HepG2 (cell line): Measurements from ENCODE around the gene SPIRE1. TPM values are rescaled to one million over a fixed set of nuclear protein-coding genes. Genes with fewer than 3 reads are reported as not detected.

Experiments
- ADNP ChIP-seq: sonication (generic); formaldehyde crosslinking; IDR thresholded peaks from 2 replicates; pipeline ENCODE4 v1.4.0; 2020; ENCODE audit warnings: missing genetic modification reagents
- AHR ChIP-seq: IDR thresholded peaks from 2 replicates; pipeline ENCODE4 v1.6.1; 2018; ENCODE audit warnings: missing genetic modification reagents, missing compliant biosample characterization
- ATF5 ChIP-seq: sonication (generic); formaldehyde crosslinking; IDR thresholded peaks from 2 replicates; pipeline ENCODE4 v1.4.0; 2020; ENCODE audit warnings: mild to moderate bottlenecking, low read depth, missing genetic modification reagents
- ELF1 ChIP-seq: sonication (generic); formaldehyde crosslinking; IDR thresholded peaks from 2 replicates; pipeline ENCODE4 v1.4.0; 2020; ENCODE audit warnings: missing genetic modification reagents
- KDM5A ChIP-seq: fragments of 200-600 bp; sonication (generic); IDR thresholded peaks from 2 replicates; pipeline ENCODE4 v1.7.0; 2018; ENCODE audit warnings: antibody characterized with exemption, mild to moderate bottlenecking, low read length, borderline replicate concordance
- KLF11 ChIP-seq: IDR thresholded peaks from 2 replicates; pipeline ENCODE4 v1.6.1; 2016; ENCODE audit warnings: missing compliant biosample characterization
- LCORL ChIP-seq, 2 experiments: fragments of 450-650 bp in 1 of 2; sonication (generic) in 1 of 2; formaldehyde crosslinking in 1 of 2; IDR thresholded peaks; 2 replicates each; pipeline versions ENCODE4 v1.5.0 to v1.6.1; 2017 to 2020; ENCODE audit warnings: antibody characterized with exemption in 1 of 2, missing genetic modification reagents in 1 of 2
- MTERF4 ChIP-seq: sonication (generic); formaldehyde crosslinking; IDR thresholded peaks from 2 replicates; pipeline ENCODE4 v1.8.0; 2023; ENCODE audit warnings: mild to moderate bottlenecking, missing genetic modification reagents
- NCOA1 ChIP-seq: sonication (generic); formaldehyde crosslinking; IDR thresholded peaks from 2 replicates; pipeline ENCODE4 v1.9.0; 2021; ENCODE audit warnings: missing genetic modification reagents
- REL ChIP-seq: sonication (generic); formaldehyde crosslinking; conservative IDR thresholded peaks from 2 replicates; pipeline ENCODE4 v1.8.0; 2022; ENCODE audit warnings: mild to moderate bottlenecking, missing genetic modification reagents, moderate library complexity
- RFX3 ChIP-seq: IDR thresholded peaks from 2 replicates; pipeline ENCODE4 v1.6.1; 2016; ENCODE audit warnings: missing biosample characterization, missing genetic modification reagents
- RNF2 ChIP-seq: fragments of 450-650 bp; conservative IDR thresholded peaks from 2 replicates; pipeline ENCODE4 v1.6.1; 2016; ENCODE audit warnings: low read depth
- TOPORS ChIP-seq: sonication (generic); formaldehyde crosslinking; IDR thresholded peaks from 2 replicates; pipeline ENCODE4 v1.8.0; 2023; ENCODE audit warnings: mild to moderate bottlenecking, missing genetic modification reagents
- ZNF205 ChIP-seq: IDR thresholded peaks from 2 replicates; pipeline ENCODE4 v1.6.1; 2018; ENCODE audit warnings: missing biosample characterization, missing genetic modification reagents
- ZNF318 ChIP-seq: sonication (generic); formaldehyde crosslinking; IDR thresholded peaks from 2 replicates; pipeline ENCODE4 v1.4.0; 2020; ENCODE audit warnings: mild to moderate bottlenecking, missing genetic modification reagents
- ZNF329 ChIP-seq: sonication (generic); formaldehyde crosslinking; IDR thresholded peaks from 2 replicates; pipeline ENCODE4 v1.9.0; 2021; ENCODE audit warnings: low read depth, mild to moderate bottlenecking, missing genetic modification reagents
- ZNF337 ChIP-seq: sonication (generic); formaldehyde crosslinking; IDR thresholded peaks from 2 replicates; pipeline ENCODE4 v1.5.1; 2020; ENCODE audit warnings: missing genetic modification reagents, low read depth, mild to moderate bottlenecking, borderline replicate concordance
- ZNF598 ChIP-seq: sonication (generic); formaldehyde crosslinking; IDR thresholded peaks from 2 replicates; pipeline ENCODE4 v1.5.1; 2020; ENCODE audit warnings: mild to moderate bottlenecking, missing genetic modification reagents, borderline replicate concordance
- ZNF800 ChIP-seq: sonication (generic); formaldehyde crosslinking; IDR thresholded peaks from 2 replicates; pipeline ENCODE4 v1.4.0; 2020; ENCODE audit warnings: missing genetic modification reagents
- ZNF841 ChIP-seq: sonication (generic); formaldehyde crosslinking; IDR thresholded peaks from 2 replicates; pipeline ENCODE4 v1.8.1; 2023; ENCODE audit warnings: missing genetic modification reagents, borderline replicate concordance
- polyA plus RNA-seq, 8 experiments: library from polyadenylated mRNA; depleted of rRNA in 3 of 8; stranded (reverse) in 7 of 8; unstranded in 1 of 8; fragments of >200 nt; fragmentation: Illumina TruSeq in 4 of 8; extraction: Trizol in 4 of 8; gene quantifications; 2 replicates each; pipeline versions ENCODE4 v1.2.1 to v1.2.3, GENCODE V29; 2011 to 2016; ENCODE audit warnings: low read depth in 4 of 8, missing spikeins in 1 of 8, mixed read lengths in 1 of 8; ENCODE audit not compliant: insufficient read depth in 1 of 8
- total RNA-seq, 5 experiments: library from RNA; depleted of rRNA; stranded (reverse); fragments of >200 nt; fragmentation: Illumina TruSeq; extraction: Trizol; gene quantifications; 2 replicates each; pipeline ENCODE4 v1.2.3, GENCODE V29; 2016; ENCODE audit warnings: low read depth in 1 of 5

Gene SPIRE1
- total and polyA plus RNA-seq, 2 of the 13 experiments (the other 11 are each of a cell fraction or from before 2014, with no cell fraction given) = 9.9 to 21.3 TPM

- TF ChIP-seq ZNF318 (CRISPR knock-in tag) = no peak
- TF ChIP-seq KLF11 = no peak
- TF ChIP-seq REL (CRISPR knock-in tag) = no peak
- no peak for TF ChIP-seq NCOA1 (CRISPR knock-in tag)
- 0 out of 2 replicates have a peak, but pooled peaks have one; percentile 13 for TF ChIP-seq AHR (CRISPR knock-in tag)
- no peak for TF ChIP-seq ZNF598 (CRISPR knock-in tag)
- TF ChIP-seq LCORL (IDR thresholded peaks at IDR 0.05) = no peak
- no peak for TF ChIP-seq LCORL (CRISPR knock-in tag; IDR thresholded peaks at IDR 0.05)
- TF ChIP-seq ATF5 (CRISPR knock-in tag) = peak; percentile 89; the same call in 1 of the 2 replicates
- no peak for TF ChIP-seq ZNF205 (CRISPR knock-in tag)
- no peak for TF ChIP-seq ADNP (CRISPR knock-in tag)
- peak; percentile 95 for TF ChIP-seq KDM5A
- no peak for TF ChIP-seq RFX3 (CRISPR knock-in tag)
- TF ChIP-seq MTERF4 = no peak
- no peak for TF ChIP-seq TOPORS (CRISPR knock-in tag)
- no peak for TF ChIP-seq ZNF329 (CRISPR knock-in tag)
- no peak for TF ChIP-seq ZNF337
- no peak; the same call in 1 of the 2 replicates for TF ChIP-seq ZNF800 (CRISPR knock-in tag)
- no peak for TF ChIP-seq RNF2
- TF ChIP-seq ELF1 (CRISPR knock-in tag) = no peak
- TF ChIP-seq ZNF841 (CRISPR knock-in tag) = no peak
These were observed 45.2 kb upstream of the SPIRE1 start (continued) for GRCh38 chr18:12703096-12703567.
